Measurements from ENCODE around the gene BBS4. TPM values are rescaled to one million over a fixed set of nuclear protein-coding genes. Genes with fewer than 3 reads are reported as not detected.
"Not testable (repeated sequence)": the region's sequence is repeated elsewhere in the genome, so short reads cannot be mapped to it uniquely, and the experiment has no call there.

BBS4 gene
- total RNA-seq, 1 donor: 24.9 TPM

- TF ChIP-seq, protein P1, sequence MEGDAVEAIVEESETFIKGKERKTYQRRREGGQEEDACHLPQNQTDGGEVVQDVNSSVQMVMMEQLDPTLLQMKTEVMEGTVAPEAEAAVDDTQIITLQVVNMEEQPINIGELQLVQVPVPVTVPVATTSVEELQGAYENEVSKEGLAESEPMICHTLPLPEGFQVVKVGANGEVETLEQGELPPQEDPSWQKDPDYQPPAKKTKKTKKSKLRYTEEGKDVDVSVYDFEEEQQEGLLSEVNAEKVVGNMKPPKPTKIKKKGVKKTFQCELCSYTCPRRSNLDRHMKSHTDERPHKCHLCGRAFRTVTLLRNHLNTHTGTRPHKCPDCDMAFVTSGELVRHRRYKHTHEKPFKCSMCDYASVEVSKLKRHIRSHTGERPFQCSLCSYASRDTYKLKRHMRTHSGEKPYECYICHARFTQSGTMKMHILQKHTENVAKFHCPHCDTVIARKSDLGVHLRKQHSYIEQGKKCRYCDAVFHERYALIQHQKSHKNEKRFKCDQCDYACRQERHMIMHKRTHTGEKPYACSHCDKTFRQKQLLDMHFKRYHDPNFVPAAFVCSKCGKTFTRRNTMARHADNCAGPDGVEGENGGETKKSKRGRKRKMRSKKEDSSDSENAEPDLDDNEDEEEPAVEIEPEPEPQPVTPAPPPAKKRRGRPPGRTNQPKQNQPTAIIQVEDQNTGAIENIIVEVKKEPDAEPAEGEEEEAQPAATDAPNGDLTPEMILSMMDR (IDR thresholded peaks at IDR 0.05; ENCODE audit: insufficient read depth, low read length): no peak
- DNase-seq (ENCODE audit: low read depth): peak; percentile 5
- H3K4me3 ChIP-seq (ENCODE audit: low read depth, low read length): no peak overlapping the region
Observed at GRCh38 chr15:72724028-72724427, 38.0 kb downstream of the BBS4 start.

- no peak overlapping the region for H3K4me3 ChIP-seq (ENCODE audit: low read depth, low read length)
- DNase-seq (ENCODE audit: low read depth): no peak
- TF ChIP-seq, protein P1 (IDR thresholded peaks at IDR 0.05; ENCODE audit: insufficient read depth, low read length): no peak
Observed at GRCh38 chr15:72725446-72725845, 39.4 kb downstream of the BBS4 start.

DNA sequence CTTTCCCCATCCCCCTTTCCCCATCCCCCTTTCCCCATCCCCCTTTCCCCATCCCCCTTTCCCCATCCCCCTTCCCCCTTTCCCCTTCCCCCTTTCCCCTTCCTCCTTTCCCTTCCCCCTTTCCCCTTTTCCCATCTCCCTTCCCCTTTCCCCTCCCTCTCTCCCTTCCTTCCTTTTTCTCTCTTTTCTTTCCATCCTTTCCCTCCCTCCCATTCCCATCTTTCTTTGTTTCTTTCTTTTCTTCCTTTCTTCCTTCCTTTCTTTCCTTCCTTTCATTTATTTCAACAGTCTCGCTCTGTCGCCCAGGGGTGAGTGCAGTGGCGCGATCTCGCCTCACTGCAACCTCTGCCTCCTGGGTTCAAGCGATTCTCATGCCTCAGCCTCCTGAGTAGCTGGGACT lies 39.8 kb downstream of the BBS4 start:
- H3K4me3 ChIP-seq (ENCODE audit: low read depth, low read length); DNase-seq (ENCODE audit: low read depth): not testable (repeated sequence)

DNA sequence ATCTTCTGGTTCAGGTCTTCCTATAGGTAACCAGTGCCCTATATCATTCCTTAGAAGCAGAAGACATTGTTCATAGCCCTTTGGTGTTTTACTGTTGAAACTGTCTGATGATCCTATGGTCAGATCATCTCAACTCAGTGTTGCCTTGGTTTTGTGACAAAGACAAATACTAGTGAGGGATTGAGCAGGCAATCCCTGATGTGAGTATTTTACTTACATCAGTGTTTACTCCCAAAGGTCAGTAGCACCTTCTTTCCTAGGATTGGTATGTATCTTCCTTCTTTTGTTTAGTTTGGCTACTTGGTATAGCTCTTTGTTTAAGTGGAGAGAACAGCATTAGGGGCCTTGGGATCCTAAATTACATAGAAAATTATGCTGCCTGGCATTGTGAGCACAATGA lies 41.1 kb downstream of the BBS4 start:
- H3K4me3 ChIP-seq (ENCODE audit: low read depth, low read length): no peak overlapping the region
- TF ChIP-seq, protein P1 (IDR thresholded peaks at IDR 0.05; ENCODE audit: insufficient read depth, low read length): no peak
- no peak for DNase-seq (ENCODE audit: low read depth)

GRCh38 chr15:72728249-72728648 lies 42.2 kb downstream of the BBS4 start:
- peak; percentile 27 for DNase-seq (ENCODE audit: low read depth)
- H3K4me3 ChIP-seq (ENCODE audit: low read depth, low read length): not testable (repeated sequence)

- DNase-seq (ENCODE audit: low read depth): no peak
- no peak overlapping the region for H3K4me3 ChIP-seq (ENCODE audit: low read depth, low read length)
- TF ChIP-seq, protein P1 (IDR thresholded peaks at IDR 0.05; ENCODE audit: insufficient read depth, low read length): no peak
Observed at GRCh38 chr15:72728821-72729220, 42.8 kb downstream of the BBS4 start.

DNA sequence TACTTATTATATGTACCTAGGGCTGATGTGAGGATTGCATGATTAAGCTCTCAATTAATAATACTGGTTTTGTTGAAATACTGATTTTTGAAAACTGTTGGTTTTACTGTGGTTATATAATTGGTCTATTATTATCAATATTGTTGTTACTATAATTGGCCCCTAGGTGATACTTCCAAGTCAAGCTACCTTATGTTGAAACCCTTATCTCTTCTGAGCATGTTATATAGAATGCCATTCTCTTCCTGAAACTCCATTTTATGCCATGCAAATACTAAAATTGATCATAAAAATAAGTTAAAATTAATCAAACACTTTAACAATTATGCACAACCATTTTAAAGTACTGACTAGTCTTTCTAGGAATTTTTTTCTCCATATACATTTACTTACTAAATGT lies 46.1 kb downstream of the BBS4 start:
- H3K4me3 ChIP-seq (ENCODE audit: low read depth, low read length): no peak overlapping the region
- TF ChIP-seq, protein P1 (IDR thresholded peaks at IDR 0.05; ENCODE audit: insufficient read depth, low read length): no peak
- no peak for DNase-seq (ENCODE audit: low read depth)

DNA sequence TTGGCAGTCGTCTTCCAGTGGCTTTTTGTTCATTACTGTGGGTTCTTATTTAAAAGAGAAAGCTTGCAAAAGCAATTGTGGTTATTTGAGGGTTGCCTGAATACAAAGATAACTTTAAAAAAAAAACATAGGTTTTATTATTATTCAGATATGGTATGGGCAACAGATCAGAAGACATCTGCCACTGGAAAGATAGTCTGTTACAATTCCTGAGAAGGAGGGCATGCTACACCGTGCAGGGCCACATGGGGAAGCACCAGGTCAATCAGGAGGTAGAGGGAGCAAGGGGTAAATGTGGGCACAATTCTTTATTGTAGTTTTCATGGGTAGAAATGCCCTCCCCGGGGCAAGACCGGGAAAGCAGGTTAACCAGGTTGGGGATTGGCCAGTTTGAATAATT lies 46.5 kb downstream of the BBS4 start:
- TF ChIP-seq, protein P1 (IDR thresholded peaks at IDR 0.05; ENCODE audit: insufficient read depth, low read length): no peak
- H3K4me3 ChIP-seq (ENCODE audit: low read depth, low read length): no peak overlapping the region
- DNase-seq (ENCODE audit: low read depth): no peak

All from fibroblast of the aortic adventitia (primary cell).